Activated naive CD4-positive, alpha-beta T cell (primary cell): Measurements from ENCODE around the gene CALML3.

Experiments
- DNase-seq, 4 experiments: peaks; one replicate each; lab custom pipeline; 2025; lab: John Stamatoyannopoulos, UW

Gene CALML3

DNA sequence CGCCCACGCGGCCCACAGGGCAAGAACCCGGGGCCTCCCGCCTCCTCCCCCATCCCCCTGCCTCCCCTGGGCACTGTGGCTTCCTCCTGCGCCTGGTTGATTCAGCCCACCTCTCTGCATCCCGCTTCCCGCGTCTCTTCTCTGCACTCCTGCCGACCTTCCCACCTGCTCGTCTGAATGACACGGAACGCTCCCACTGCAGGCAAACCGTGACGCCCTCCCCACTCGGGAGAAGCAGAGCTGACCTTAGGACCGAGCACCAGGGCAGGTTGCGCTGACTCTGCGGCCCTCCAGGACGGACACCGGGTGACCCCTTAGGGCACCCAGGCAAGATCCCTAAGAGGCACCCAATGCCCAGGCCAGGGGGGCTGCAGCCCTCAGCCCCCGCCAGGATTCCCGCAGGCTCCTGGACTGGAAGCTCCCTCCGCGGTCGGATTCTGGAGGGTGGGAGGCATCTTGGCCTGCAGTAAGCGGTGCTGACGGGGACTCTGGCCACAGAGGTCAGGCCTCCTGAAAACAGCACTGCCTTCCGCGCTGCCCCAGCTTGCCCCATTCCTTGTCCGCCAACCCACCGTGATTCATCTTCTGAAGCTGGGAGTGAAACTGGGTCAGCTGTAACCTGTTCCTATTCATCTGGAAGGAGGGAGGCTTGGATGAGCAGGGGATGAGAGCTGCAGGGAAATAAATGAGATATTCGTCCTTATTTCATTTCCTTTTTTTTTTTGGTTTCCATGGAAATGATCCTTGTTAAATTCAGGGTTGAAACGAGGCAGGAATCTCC is 990 bp downstream of the CALML3 start:
- no peak for DNase-seq

DNA sequence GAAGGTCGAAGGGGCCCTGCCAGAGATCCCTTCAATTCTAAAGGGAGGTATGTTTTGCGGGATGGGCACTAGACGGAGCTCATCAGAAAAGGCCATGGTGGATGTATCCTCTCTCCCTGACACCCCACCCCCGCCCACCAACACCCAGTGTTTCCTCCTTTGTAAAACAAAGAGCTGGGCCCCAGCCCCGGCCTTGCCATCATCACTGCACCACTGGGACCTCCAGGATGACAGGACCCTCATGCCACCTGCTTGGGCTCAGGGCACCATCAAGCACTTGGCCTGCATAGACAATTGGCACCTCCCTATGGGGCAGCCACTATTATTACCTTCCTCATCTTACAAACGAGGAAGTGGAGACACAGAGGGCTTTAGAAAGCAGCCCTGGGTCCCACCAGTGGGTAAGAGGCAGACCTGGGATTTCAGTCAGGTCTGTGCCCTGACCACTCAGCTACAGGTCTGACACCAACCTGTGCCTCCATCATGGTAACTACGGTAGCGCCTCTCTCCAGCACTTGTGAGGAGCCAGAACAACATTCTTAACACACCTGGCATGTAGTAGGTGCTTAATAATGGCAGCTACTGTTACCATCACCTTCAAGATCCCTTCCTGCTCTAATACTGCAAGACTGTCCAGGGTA is 2.0 kb downstream of the CALML3 start:
- DNase-seq: no peak

DNA sequence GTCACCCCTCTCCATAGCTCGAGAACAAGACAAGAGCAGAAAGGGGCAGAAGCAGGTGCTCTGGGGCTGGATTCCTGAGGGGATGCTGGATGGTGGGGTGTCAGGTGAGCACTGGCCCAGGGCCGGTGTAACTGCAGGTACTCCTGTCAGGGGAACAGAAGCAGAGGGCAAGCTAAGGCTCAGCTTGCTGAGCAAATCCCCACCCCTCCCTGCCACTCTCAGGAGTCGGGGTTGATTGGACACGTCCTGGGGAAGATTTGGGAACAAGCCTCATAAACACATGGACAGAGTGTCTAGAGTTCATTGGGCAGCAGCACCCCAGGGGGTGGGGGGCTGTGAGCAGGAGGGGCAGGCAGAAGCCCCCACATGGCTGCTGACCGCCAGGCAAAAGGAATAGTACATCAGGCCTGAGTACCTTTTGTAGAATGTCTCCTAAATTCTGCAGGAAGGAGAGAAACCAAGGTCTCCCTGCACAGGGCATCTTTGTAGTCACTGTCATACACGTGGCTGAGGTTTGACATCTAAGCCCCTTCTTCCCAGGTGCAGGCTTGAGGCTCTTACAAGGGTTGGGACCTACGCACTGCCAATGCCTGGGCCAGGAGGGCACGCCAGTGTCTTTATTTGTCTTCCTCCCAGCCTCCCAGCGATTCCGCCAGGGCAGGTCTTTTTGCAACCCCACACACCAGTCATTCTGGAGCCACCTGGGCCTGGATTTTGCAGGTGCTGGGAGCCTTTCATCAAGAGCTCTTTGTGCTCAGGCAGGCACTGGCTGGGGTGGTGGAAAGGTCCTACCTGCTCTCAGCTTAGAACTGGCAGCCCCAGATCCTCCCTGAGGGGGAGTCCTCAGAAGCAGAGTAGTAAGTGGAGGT is 2.8 kb downstream of the CALML3 start:
- DNase-seq: no peak

DNA sequence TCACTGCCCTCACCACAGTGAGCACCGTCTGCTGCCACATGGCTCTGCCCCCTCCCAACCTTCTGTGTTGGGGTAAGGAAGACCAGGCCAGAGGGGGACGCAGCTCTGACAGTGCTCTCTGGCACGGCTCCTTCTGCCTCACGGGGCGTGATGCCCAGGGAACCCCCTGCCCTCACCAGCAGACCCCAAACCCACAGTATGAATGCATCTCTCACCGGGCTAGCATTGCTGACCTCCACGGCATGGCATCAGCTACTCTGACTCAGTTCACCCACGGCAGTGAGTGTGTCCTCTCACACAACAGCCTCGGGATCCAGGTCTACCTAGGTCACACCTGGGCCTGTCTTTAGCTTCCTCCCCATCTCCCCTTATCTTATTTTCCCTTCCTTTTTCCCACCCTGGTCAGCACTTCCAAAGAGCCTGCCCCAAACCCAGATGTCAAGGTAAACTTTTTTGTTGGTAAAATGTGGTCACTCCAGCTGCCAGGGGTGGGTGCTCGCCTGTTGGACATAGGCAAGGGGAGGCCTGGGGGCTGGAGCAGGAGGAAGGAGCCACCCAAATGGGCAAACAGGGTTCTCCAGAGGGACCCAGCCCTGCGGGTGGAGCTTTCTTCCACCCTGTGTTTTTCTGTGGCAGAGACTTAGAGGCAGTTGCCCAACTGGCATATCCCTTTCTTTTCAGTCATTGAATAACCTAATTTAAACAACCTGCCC is 4.4 kb downstream of the CALML3 start:
- DNase-seq: no peak

DNA sequence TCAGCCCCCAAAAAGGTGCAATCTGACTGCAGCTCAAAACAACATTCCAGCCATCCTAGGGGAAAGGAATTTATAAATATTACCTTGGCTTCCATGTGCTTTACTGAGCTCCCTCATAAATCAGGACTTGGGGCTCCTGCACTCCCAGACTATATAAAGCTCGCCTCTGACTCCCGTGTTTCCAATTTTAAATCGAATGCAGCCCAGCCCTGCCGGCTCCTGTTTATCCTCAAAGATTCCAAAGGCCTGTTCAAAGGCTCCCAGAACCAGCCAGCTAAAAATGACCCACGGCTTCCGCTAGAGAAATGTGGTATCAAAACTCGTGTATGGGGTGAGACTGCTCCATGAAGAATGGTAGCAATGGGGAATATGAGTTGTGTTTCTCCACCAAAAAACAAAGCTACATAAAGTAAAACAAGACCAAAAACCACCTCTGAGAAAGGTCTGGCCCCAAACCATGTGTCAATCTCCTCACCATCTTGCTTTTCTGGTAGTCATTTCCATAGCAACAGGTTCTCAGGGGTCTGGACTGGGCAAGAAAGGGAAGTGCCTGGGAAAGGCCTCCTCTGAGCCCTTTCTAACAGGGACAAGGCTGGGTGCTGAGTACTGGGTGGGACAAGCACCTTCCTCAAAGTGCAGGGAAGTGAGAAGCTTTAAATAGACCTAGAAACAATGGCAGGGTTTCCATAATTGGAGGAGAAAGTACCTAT is 5.1 kb downstream of the CALML3 start:
- DNase-seq: no peak

DNA sequence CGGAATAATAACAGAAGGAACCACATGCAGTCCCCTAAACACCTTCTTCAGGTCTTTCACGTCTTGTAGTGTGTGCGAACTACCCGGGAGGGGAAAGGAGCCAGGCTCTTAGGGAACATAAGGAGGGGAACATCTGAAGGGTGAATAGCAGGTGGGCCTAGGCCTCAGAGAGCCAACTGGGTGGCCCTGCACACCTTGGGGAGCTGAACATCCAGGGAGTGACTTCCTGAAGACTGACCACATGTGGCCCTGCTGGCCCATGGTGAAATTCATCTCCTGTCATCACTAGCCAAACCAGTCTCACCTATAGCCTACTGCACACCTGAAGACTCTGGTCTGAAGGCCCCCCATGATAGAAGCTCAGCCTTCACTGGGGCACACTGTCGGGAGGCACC is 5.6 kb downstream of the CALML3 start:
- no peak for DNase-seq

DNA sequence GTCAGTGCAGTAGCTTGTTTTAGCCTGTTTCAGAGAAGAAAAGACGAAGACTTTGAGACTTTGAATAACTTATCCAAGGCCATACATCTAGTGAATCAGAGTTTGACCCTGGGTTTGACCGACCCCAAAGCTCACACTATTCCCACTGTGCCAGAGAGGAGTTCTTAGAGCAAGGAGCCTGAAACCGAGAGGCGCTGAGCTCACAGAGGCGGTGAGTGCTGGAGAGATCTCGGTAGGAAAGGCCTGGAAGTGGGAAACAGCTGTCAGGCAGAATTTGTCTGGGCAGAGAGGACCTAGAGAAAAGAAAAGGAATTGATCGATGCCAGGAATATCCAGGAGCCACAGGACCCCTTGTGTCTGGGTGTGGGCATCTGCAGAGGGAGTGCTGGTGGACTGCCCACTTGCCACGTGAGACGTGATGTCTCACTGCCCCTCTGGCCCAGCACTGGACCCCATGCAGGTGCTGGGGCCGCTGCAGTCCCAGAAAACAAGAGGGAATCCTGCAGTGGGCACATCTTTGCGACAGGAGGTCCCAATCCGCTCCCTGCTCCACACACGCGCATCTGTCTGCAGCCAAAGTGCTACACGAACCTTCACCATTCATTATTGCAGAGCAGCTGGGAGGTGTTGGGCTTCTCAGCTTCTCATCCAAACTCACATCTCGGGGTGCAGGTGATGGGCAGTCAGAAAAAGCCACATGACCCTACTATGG is 6.2 kb downstream of the CALML3 start:
- no peak for DNase-seq

DNA sequence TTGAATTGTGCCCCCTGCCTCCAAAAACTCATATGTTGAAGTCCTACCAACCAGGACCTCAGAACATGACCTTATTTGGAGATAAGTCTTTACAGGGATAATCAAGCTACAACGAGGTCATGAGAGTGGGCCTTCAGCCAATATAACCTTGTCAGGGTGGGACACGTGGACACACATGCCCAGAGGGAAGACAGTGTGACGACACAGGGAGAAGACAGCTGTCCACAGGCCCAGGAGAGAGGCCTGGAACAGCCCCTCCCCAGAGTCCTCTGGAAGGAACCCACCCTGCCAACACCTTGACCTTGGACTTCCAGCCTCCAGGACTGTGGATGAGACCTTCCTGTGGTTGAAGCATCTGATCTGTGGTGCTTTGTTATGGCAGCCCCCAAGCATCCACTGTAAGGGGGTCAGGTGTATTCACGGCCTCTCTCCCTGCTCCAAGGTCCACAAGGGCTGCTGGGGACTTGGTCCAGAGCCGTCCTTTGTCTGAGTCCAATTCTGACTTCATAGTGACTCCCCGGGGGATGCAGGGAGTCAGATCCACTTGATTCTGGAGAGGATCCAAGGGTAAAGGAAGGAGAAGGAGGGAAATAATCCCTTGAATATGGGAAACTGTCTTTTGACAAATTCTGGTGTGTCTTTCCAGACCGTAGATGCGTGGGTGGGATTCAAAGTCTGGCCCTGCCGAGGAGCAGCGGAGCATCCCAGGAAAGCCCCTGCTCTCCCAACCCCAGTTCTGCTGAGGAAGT is 7.0 kb downstream of the CALML3 start:
- no peak for DNase-seq

DNA sequence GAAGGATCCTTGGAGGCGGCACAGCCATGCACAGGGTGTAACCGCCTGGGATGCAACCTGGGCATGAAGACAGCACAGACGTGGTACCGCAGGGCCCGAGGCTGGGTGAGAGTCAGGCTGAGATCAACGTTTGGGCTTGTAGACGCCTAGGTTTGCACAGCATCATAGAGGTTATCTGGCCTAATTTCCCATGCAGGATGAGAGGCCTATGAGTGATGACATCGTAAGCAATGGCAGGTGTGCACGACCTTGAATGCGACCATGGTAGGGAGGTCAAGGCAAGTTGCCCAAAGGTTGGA is 7.5 kb downstream of the CALML3 start:
- DNase-seq: no peak

DNA sequence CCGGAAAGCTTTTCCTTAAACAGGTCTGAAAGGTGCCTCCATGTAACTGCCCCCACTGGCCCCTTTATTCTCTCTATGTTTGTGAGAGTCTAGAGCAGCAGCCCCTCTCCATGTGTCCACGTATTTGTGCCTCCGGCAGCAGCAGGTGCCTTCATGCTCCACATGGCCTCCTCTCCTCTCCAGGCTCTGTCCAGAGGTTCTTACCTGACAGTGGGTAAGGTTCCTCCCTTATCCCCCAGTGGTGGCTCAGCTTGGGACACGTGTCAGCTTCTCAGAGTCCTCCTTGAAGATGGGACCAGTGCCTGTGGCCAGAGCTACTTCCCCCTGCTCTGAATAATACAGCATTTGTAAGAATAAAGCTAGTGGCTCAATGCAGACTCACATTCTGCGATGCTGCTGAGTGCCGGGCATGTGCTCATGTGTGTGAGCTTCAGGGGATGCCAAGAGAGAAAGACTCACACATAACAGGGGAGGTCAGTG is 7.9 kb downstream of the CALML3 start:
- no peak for DNase-seq

DNA sequence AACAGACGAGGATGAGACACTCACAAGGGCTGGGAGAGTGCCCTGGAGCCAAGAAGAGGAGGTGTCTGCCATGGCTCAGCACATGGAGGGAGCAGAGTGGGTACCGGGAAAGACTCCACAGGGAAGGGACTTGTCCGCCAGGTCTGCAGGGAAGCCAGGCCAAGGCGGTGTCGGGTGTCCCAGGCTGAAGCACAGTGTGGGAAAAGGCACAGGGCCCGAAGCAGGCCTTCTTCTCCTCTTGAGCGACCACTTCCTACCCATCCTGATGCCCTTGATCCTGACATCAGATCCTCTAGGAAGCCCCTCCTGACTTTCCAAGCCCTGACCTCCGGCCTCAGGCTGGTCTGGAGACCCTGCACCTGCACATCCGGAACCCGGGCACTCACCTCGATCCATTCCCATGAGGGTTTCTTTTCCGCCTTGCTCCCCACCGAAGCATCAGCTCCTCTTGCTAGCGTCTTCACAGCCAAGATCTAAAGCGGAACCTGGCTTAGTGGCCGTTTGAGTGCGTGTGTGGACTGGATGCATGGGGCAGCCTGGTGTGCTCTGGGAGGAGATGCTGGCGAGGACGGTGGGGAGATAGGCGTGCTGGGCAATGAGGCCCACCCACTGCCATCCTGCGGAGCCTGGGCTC is 8.5 kb downstream of the CALML3 start:
- no peak for DNase-seq

DNA sequence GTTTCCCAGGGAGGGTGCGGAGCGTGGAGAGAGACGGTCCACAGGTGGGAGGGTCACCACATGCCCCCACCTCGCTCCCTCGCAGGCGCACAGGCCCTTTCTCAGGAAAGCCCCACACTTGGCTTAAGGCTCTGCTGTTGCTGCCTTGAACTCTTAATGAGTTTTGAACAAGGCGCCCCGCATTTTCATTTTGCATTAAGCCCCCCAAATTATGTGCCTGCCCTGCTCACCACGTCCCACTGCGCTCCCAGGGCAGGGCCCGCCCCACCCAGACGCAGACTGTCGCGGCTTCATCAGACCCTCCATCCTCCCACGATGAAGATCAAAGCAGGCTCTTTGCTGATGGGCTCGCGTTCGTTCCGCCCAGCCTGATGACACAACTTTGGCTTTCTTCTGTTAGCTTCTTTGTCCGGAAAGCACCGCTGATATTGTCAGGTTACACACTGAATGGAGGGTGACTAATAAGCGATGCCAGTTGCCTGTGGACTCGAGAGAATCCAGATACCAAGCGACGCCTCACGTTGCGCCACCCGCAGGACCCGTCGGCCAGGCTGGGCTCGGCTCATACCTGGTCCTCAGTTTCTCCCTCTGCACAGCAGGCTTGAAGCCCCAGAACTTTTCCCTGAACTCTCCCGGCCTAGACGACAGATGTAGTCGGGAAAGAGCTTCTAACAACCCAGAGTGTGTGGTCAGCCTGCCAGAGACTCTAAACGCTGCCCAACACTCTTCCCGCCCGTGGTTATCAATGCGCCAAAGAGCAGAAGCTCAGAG is 9.5 kb downstream of the CALML3 start:
- DNase-seq: no peak

DNA sequence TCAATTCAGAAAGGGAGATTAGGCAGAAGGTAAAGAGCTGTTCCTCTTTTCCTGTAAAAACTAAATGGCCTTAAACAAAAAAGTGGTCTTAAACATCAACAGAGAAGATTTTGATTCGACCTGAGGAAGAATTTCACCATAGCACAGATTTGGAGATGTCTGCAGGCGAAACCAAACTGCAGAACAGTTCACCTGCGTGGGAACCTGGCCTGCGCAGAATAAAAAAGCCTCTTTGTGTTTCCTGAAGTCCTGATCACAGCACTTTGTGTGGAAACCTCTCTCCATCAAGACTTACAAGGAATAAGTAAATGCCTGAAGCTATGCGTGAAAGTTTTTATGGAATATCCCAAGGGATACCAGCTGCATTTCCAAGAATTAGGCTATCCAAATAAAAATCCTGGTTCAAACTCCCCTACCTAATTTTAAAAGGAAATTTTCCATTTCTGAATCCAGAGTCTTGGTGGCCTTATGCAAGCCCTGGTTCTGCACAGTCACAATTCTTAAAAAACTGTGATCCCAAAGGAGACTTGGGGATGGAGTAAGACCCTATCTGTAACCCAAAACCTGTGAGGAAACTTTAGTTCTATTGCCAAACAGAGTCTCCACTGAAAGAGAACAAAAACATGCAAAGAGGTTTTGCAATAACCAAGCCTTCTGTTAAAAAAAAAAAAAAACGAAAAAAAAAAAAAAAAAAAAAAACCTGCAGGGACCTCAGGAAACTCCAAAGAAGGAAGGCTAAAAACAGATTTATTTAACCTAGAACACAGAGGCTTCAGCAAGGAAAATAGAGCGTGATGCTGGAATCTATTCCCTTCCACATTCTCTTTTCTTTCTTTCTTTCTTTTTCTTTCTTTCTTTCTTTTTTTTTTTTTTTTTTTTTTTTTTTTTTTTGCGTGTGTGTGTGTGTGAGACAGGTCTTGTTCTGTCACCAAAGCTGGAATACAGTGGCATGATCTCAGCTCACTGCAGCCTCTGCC is 10.4 kb downstream of the CALML3 start:
- no peak for DNase-seq

DNA sequence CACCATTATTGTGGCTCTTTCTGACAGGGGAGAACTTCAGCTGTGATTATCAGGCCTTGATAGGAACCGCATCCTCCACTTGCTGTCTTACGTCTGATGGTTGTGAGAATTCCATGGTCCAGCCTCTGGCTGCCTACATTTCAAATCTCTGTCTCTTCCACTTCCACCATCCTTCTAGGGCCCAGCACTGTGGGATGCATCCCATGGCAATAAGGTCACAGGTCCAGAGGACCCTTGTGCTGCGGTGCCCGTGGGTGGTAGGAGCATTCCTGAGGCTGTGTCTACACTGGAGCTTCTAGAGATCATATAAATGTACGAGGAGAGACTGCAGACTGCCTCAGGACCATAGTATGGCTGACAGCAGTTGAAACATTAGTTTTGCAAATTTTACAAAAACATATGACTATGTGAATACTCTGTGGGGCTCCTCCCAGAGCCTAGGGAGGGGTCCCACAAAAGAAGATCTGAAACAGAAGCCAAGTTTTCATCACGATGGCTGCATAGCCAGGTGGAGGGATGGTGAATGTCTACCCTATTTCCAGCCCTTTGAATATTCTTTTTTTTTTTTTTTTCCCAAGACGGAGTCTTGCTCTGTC is 11.8 kb downstream of the CALML3 start:
- DNase-seq: no peak

DNA sequence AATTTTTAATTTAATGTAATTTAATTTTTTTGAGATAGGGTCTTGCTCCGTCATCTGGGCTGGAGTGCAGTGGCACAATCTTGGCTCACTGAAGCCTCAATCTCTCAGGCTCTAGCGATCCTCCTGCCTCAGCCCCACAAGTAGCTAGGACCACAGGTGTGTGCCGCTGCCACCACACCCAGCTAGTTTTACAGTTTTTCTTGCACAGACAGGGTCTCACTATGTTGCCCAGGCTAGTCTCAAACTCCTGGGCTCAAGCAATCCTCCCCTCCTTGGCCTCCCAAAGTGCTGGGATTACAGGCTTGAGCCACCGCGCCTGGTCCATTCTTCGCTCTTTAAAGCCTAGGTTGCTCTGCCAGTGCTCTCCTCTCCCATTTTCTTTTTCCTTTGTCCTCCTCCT is 12.9 kb downstream of the CALML3 start:
- DNase-seq: no peak

DNA sequence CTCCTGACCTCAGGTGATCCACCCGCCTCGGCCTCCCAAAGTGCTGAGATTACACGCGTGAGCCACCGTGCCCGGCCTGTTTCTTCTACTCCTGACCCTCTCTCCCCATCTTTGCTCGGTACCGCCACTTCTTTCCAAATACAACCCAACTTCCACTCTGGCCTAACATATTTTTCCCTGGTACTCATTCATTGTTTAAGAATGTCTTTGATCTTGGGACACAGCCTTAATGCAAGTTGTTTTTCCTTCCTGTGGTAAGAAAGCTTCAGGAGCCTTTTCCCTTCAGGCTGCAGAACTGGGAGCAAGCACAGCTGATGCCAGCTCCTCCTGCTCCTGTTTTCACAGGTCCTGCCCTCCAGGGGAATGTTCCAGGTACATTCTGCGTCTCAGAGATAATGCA is 13.7 kb downstream of the CALML3 start:
- no peak for DNase-seq

DNA sequence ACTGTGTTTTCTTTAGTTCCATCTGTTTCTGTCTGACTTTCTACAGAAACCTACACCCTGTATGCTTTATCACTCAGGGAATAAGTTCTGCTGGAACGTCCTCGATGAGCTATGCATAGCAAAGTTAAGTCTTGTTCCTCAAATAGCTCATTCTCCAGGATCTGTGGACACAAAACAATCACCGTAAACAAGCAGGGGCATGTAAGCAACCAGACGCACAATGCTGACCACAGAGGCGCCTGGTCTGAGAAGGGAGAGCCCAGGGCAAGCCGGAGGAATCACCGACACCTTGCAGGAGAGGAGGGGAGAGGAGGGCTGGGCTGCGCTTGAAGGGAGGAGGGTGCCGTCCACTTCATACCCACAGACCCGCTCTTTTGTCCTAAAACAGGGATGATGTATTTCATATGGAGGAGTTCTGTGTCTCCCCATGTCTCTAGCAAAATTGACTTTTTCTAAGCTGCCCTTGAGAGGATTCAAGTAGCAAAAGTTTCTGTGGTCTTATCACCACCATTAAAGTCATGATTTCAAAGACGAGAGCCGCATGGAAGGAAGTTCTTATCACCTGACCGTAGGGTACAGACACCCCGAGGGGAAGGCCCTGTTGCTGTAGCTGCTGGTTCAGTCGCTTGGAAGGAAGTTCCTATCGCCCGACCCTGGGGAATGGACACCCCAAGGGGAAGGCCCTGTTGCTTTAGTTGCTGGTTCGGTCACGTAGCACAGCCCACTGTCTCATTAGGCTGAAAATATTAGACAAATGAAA is 14.3 kb downstream of the CALML3 start:
- DNase-seq: no peak
